Loucy (cell line): ENCODE measurements around the gene CNTFR.

Source experiments
- H2AFZ ChIP-seq: fragments of 200-600 bp; sonication (generic); 2 replicates; pipeline ENCODE4 v1.6.0; 2016; ENCODE audit warnings: antibody characterized with exemption, mild to moderate bottlenecking, low read length, moderate library complexity
- H3F3A ChIP-seq: fragments of 200-600 bp; 2 replicates; pipeline ENCODE4 v1.6.0; 2016; ENCODE audit warnings: antibody characterized with exemption, low read depth, mild to moderate bottlenecking
- H3K27me3 ChIP-seq: fragments of 200-600 bp; sonication (generic); 2 replicates; pipeline ENCODE4 v1.6.1; 2014; ENCODE audit warnings: low read length, mild to moderate bottlenecking; ENCODE audit not compliant: insufficient read depth, poor library complexity, severe bottlenecking
- H3K36me3 ChIP-seq: fragments of 200-600 bp; sonication (generic); 2 replicates; pipeline ENCODE4 v1.6.1; 2016; ENCODE audit warnings: low read length; ENCODE audit not compliant: insufficient read depth
- H3K4me1 ChIP-seq: fragments of 200-600 bp; sonication (generic); 2 replicates; pipeline ENCODE4 v1.5.1; 2014; ENCODE audit warnings: low read length, mild to moderate bottlenecking; ENCODE audit not compliant: insufficient read depth, poor library complexity, severe bottlenecking
- H3K4me2 ChIP-seq: fragments of 200-600 bp; sonication (generic); 2 replicates; pipeline ENCODE4 v1.6.0; 2014; ENCODE audit warnings: antibody characterized with exemption, low read length, low read depth, mild to moderate bottlenecking; ENCODE audit not compliant: poor library complexity, severe bottlenecking
- H3K4me3 ChIP-seq: fragments of 200-600 bp; sonication (generic); 2 replicates; pipeline ENCODE4 v1.5.1; 2014; ENCODE audit warnings: low read length, mild to moderate bottlenecking, mixed read lengths; ENCODE audit not compliant: poor library complexity, severe bottlenecking
- H3K79me2 ChIP-seq: fragments of 200-600 bp; sonication (generic); 2 replicates; pipeline ENCODE4 v1.6.1; 2014; ENCODE audit warnings: low read length; ENCODE audit not compliant: insufficient read depth
- H3K9ac ChIP-seq: fragments of 200-600 bp; sonication (generic); 2 replicates; pipeline ENCODE4 v1.6.0; 2014; ENCODE audit warnings: mild to moderate bottlenecking, low read depth, low read length, moderate library complexity; ENCODE audit not compliant: poor library complexity, severe bottlenecking
- H3K9me2 ChIP-seq: fragments of 200-600 bp; sonication (generic); replicated peaks from 2 replicates; pipeline ENCODE4 v1.6.1; 2016; ENCODE audit warnings: low read depth, low read length, mixed read lengths
- H3K9me3 ChIP-seq: fragments of 200-600 bp; sonication (generic); 2 replicates; pipeline ENCODE4 v1.6.1; 2014; ENCODE audit warnings: mild to moderate bottlenecking, antibody characterized with exemption, low read length, low read depth; ENCODE audit not compliant: insufficient read depth
- H4K20me1 ChIP-seq: fragments of 200-600 bp; sonication (generic); 2 replicates; pipeline ENCODE4 v1.6.0; 2014; ENCODE audit warnings: antibody characterized with exemption, low read length, mild to moderate bottlenecking; ENCODE audit not compliant: insufficient read depth, poor library complexity, severe bottlenecking
- EZH2phosphoT487 ChIP-seq: fragments of 200-600 bp; IDR thresholded peaks from 2 replicates; pipeline ENCODE4 v1.6.1; 2018; ENCODE audit warnings: antibody characterized with exemption, mild to moderate bottlenecking, moderate library complexity, borderline replicate concordance
- TF ChIP-seq, protein P1 (sequence below): fragments of 200-600 bp; sonication (generic); conservative IDR thresholded peaks from 2 replicates; pipeline ENCODE4 v1.5.1; 2014; ENCODE audit warnings: mild to moderate bottlenecking, antibody characterized with exemption, low read length

CNTFR gene

DNA sequence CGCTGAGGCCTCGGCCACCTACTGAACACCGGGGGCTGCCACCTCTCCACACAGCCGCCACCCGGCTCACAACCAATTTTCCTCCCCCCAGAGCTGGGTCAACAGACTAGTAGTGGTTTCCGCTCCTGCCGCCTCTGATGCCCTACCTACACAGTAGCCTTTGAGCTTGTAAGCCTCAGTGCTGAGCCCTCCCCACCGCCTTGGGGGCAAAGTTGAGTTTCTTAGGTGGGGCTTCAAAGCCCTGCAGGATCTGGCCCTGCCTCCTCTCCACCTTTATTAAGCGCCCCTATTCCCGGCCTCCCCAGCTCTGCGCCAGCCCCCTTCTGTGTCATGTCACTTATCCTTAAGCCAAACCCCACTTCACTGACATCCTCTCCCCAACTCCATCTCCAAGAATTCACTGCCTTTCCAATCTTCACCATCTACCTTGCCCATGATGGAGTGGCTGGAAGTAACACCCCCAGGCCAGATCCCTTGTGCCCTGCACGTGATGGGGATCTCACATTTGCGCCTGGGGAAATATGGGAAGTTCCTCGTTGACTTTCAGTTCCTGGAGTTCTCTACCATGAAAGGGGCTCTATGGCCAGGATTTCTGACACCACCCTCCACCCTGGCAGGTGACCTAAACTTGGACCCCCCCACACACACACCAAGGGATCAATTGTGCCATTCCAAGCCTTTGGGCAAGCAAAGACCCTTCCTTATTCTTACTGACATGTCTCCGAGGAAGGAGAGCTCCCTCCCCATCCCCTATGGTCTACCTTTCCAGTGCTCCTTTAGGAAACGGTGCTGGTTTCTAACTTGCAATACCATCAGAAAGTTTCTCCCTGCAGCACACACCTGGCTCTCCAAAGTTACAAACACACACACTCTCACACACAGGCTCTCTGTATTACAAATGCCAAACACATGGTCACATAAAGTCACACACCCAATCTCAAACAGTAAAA, 2.7 kb upstream of the CNTFR start:
- no peak for TF ChIP-seq EZH2phosphoT487
- TF ChIP-seq, protein P1, sequence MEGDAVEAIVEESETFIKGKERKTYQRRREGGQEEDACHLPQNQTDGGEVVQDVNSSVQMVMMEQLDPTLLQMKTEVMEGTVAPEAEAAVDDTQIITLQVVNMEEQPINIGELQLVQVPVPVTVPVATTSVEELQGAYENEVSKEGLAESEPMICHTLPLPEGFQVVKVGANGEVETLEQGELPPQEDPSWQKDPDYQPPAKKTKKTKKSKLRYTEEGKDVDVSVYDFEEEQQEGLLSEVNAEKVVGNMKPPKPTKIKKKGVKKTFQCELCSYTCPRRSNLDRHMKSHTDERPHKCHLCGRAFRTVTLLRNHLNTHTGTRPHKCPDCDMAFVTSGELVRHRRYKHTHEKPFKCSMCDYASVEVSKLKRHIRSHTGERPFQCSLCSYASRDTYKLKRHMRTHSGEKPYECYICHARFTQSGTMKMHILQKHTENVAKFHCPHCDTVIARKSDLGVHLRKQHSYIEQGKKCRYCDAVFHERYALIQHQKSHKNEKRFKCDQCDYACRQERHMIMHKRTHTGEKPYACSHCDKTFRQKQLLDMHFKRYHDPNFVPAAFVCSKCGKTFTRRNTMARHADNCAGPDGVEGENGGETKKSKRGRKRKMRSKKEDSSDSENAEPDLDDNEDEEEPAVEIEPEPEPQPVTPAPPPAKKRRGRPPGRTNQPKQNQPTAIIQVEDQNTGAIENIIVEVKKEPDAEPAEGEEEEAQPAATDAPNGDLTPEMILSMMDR, result peak; percentile 11; the same call in 1 of the 2 replicates
- no peaks in the 10 kb centered on the region for H4K20me1 ChIP-seq
- H3K79me2 ChIP-seq, result no peaks in the 10 kb centered on the region
- H3F3A ChIP-seq, result no peaks in the 10 kb centered on the region
- no peak overlapping the region for H3K4me3 ChIP-seq
- peaks cover 3% of the 10 kb centered on the region for H3K4me1 ChIP-seq
- no peak overlapping the region for H3K9ac ChIP-seq
- H3K9me2 ChIP-seq, result no peaks in the 10 kb centered on the region
- no peaks in the 10 kb centered on the region for H3K36me3 ChIP-seq
- no peak overlapping the region for H2AFZ ChIP-seq
- peak overlapping the region; percentile 57 for H3K4me2 ChIP-seq
- H3K9me3 ChIP-seq, result no peaks in the 10 kb centered on the region
- H3K27me3 ChIP-seq, result no peaks in the 10 kb centered on the region

DNA sequence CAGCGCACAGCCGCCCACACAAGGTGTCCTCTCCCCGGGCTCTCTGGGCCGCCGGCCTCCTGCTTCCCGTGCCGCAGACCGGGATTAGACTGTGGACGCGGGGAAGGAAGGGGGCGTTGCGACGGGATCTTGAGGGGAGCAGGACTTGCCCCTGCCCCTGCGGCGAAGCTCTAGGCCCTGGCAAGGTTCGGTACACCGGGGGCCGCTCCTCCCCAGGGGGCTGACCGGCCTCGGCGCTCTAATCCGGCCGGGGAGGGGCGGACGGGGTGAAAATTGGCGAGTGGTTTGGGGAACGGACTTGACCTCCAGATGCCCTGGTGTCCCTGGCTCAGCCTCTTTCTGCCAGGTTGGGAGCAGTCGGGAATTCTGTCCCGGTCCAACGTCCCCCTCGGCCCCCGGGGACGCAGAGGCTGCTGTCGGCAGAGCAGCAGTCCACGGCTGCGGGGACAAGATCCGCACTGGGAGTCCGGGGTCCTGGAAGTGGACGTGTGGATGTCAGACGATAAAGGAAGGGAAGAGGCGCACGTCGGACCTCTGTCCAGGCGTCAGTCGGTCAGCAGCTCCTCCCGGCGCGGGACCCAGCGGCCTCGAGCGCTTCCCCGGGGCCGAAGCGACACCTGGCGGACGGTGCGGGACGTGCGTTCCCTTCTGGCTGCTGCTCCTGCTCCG, 1.9 kb upstream of the CNTFR start:
- Histone ChIP-seq H3F3A (no peaks in the 10 kb centered on the region), H3K9me2 (no peaks in the 10 kb centered on the region), H3K36me3 (no peaks in the 10 kb centered on the region), H3K9me3 (no peaks in the 10 kb centered on the region), H3K4me1 (peaks cover 3% of the 10 kb centered on the region), H3K9ac (no peak overlapping the region), H3K79me2 (no peaks in the 10 kb centered on the region), H3K4me3 (peak overlapping the region; percentile 47), H3K27me3 (no peaks in the 10 kb centered on the region), H3K4me2 (peak overlapping the region; percentile 57), H4K20me1 (no peaks in the 10 kb centered on the region), H2AFZ (no peak overlapping the region)
- TF ChIP-seq, protein P1, result peak; percentile 73
- TF ChIP-seq EZH2phosphoT487, result no peak

DNA sequence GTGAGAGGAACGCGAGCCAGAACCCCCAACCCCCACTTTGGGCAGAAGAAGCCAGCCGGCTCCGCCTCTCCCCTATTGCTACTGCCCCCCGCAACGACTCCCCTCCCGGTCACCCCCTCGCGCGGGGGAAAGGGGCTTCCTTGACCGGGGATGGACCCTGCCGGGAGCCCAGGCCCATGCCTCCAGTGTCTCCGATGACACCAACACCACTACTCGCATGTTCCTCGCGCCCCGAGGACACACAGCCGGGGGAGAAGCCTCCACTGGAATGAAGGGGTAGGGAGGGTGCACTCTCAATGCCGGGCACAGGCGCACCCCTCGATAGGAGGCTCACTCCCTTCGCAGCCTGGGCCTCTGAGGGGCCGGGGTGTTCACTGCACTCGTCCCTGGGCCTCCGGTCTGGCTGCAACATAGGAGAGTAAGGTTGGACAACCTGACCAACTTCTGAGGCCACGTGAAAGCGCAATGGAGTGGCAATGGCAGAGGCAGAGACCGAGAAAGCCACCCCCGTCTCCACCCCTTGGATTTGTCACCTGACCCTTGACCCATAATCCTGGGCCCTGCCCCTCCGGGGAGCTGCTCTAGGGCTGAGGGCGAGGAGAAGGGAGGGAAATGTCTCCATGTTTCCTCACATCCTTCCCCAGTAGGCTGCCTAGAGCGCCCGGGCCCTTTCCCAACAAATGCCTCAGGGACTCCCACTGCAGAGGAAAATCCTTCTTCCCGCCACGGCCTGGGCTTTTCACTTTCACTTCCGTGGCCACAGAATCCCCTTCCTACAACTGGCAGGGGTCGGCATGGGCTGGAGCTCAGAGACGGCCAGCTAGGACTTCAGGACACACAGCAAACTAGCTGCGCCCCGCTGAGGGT, 1.1 kb upstream of the CNTFR start:
- no peak for TF ChIP-seq EZH2phosphoT487
- TF ChIP-seq, protein P1, result no peak
- no peaks in the 10 kb centered on the region for H3K9me2 ChIP-seq
- H3K9me3 ChIP-seq, result no peaks in the 10 kb centered on the region
- peak overlapping the region; percentile 57 for H3K4me2 ChIP-seq
- no peak overlapping the region for H3K9ac ChIP-seq
- H3F3A ChIP-seq, result no peaks in the 10 kb centered on the region
- H3K4me1 ChIP-seq, result peaks cover 11% of the 10 kb centered on the region
- no peak overlapping the region for H3K4me3 ChIP-seq
- H2AFZ ChIP-seq, result no peak overlapping the region
- no peaks in the 10 kb centered on the region for H4K20me1 ChIP-seq
- H3K79me2 ChIP-seq, result no peaks in the 10 kb centered on the region
- H3K36me3 ChIP-seq, result no peaks in the 10 kb centered on the region
- no peaks in the 10 kb centered on the region for H3K27me3 ChIP-seq
